ENCODE measurements around the gene RABEP1.

DNA sequence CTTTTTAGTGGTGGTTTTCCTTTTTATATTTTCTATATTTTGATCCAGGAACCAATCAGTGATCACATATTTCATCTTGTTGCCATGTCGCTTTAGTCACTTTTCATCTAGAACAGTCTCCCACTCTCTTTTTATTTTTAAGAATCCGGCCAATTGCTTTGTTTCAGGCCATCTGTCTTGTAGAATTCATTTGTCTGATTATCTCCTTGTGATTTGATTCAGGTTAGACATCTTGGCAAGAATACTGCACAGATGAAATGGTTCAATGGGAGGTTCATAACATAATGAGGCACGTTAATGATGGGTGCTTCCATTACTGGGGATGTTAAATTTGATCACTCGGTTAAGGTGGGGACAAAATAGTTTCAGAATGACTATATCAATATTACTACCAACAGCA lies 88.3 kb downstream of the RABEP1 start:
- no peak for TF ChIP-seq BHLHE40 (IDR thresholded peaks at IDR 0.05; ENCODE audit: low read length)
- TF ChIP-seq MXI1 (IDR thresholded peaks at IDR 0.05; ENCODE audit: low read depth, low read length) = no peak
- no peak for TF ChIP-seq ZNF263 (CRISPR knock-in tag; IDR thresholded peaks at IDR 0.05; ENCODE audit: borderline replicate concordance)
- no peak for TF ChIP-seq ZNF23 (CRISPR knock-in tag; IDR thresholded peaks at IDR 0.05)
- no peak for TF ChIP-seq CHD4 (IDR thresholded peaks at IDR 0.05; ENCODE audit: insufficient read depth, insufficient replicate concordance, low read depth, low read length, poor library complexity, severe bottlenecking)
- no peak for TF ChIP-seq CBFB (CRISPR knock-in tag; IDR thresholded peaks at IDR 0.05)
- TF ChIP-seq, protein P1, sequence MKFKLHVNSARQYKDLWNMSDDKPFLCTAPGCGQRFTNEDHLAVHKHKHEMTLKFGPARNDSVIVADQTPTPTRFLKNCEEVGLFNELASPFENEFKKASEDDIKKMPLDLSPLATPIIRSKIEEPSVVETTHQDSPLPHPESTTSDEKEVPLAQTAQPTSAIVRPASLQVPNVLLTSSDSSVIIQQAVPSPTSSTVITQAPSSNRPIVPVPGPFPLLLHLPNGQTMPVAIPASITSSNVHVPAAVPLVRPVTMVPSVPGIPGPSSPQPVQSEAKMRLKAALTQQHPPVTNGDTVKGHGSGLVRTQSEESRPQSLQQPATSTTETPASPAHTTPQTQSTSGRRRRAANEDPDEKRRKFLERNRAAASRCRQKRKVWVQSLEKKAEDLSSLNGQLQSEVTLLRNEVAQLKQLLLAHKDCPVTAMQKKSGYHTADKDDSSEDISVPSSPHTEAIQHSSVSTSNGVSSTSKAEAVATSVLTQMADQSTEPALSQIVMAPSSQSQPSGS (CRISPR knock-in tag; IDR thresholded peaks at IDR 0.05) = no peak
- no peak for TF ChIP-seq TSC22D4 (tag; IDR thresholded peaks at IDR 0.05)
- TF ChIP-seq, protein P2, sequence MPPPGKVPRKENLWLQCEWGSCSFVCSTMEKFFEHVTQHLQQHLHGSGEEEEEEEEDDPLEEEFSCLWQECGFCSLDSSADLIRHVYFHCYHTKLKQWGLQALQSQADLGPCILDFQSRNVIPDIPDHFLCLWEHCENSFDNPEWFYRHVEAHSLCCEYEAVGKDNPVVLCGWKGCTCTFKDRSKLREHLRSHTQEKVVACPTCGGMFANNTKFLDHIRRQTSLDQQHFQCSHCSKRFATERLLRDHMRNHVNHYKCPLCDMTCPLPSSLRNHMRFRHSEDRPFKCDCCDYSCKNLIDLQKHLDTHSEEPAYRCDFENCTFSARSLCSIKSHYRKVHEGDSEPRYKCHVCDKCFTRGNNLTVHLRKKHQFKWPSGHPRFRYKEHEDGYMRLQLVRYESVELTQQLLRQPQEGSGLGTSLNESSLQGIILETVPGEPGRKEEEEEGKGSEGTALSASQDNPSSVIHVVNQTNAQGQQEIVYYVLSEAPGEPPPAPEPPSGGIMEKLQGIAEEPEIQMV (tag; conservative IDR thresholded peaks at IDR 0.05; ENCODE audit: low read depth) = no peak
- TF ChIP-seq, protein P3, sequence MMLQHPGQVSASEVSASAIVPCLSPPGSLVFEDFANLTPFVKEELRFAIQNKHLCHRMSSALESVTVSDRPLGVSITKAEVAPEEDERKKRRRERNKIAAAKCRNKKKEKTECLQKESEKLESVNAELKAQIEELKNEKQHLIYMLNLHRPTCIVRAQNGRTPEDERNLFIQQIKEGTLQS (IDR thresholded peaks at IDR 0.05) = no peak
- TF ChIP-seq, protein P3 (CRISPR knock-in tag; conservative IDR thresholded peaks at IDR 0.05) = no peak

Data from K562 (cell line).